Peyer's patch (tissue), 4 donors: ENCODE data around the gene IST1.

Source experiments
- CTCF ChIP-seq, 6 experiments: fragments of 450-650 bp in 4 of 6; fragments of 200-600 bp in 2 of 6; sonication (generic) in 1 of 6; IDR thresholded peaks; one replicate each; pipeline ENCODE4 v1.5.1; 2017 to 2019; ENCODE audit warnings: antibody characterized with exemption in 6 of 6, mild to moderate bottlenecking in 3 of 6, moderate library complexity in 1 of 6
- POLR2A ChIP-seq, 2 donors: fragments of 450-650 bp; IDR thresholded peaks; one replicate each; pipeline ENCODE4 v1.5.1; 2017; ENCODE audit warnings: antibody characterized with exemption in 2 of 2, mild to moderate bottlenecking in 2 of 2, moderate library complexity in 2 of 2

- TF ChIP-seq CTCF (IDR thresholded peaks at IDR 0.05): no peak
- TF ChIP-seq POLR2A (IDR thresholded peaks at IDR 0.05): no peak
Measured at GRCh38 chr16:71904239-71904638, 8.9 kb downstream of the IST1 start.
